HG02610 (cell line): ENCODE results near the gene VPS13D.
"Not testable (repeated sequence)": the region's sequence is repeated elsewhere in the genome, so short reads cannot be mapped to it uniquely, and the experiment has no call there.

Source experiments
- ATAC-seq: cut with Tn5 transposase; IDR thresholded peaks from one replicate; pipeline ENCODE4 v1.9.1; 2021; ENCODE audit warnings: mild to moderate bottlenecking, moderate library complexity; ENCODE audit not compliant: unreplicated experiment

The VPS13D gene

DNA sequence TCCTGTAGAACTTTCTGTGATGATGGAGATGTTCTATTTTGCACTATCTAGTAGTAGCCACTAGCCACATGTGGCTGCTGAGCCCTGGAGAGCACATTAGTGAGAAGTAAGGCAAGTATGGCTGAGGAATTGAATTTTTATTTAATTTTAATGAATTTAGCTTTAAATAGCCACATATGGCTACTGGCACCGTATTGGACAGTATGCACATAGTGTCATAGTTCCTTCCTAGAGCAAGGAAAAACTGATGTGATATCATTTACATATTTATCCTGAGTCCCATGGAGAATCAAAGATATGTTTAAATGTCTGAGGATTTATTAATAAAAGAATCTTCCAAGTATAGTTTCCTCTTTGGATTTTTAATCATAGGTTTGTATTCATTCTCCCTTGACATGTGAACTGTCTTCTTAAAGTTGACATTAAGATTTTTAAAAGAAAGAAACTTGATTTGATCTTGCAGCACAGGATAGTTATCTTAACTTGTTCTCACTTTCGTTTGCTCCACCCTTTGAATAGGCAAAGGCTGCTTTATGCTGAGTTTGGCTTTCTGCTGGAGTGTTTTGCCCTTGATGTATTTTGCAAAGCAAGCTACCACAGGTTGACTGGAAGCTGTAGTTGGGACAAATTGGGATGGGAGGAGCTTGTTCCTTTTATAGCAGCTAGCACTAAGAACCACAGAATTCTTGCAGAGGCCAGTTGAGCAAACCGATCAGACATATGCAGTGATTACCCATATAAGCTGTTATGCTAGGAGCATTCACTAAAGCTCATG is 129.7 kb downstream of the VPS13D start:
- no peak for ATAC-seq

DNA sequence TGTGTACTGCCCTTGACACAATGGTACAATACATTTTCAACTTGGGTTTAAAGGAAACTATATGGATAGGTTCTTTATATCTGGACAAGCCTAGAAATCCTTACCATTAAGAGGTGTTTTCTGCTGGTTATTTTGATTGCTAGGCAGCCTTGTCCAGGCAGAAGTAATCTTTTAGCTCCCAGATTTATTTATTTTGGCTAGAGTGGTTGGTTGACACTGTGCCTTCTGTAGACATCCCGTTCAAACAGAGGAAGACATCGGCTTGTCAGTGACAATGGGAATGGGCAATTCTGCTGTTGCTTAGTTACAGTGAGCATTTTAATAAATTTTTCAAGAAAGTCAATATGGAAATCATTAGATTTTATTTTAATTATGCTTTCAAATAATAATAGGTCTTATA is 138.8 kb downstream of the VPS13D start:
- no peak for ATAC-seq

DNA sequence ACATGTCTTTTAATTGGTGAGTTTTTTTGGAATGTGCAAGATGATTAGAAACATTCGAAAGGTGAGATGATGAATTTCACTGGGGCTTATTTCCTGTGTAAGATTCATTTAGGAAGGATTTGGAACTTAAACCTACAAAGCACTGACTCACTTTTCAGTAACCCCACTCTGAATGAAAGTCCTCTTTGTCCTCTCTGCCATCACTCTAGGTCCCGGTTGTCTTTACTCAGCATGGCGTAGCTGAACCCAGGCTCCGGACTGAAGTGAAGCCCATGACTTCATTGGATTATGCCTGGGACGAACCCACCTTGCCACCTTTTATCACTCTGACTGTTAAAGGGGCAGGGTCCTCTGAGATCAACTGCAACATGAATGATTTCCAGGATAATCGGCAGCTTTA is 139.4 kb downstream of the VPS13D start:
- no peak for ATAC-seq

DNA sequence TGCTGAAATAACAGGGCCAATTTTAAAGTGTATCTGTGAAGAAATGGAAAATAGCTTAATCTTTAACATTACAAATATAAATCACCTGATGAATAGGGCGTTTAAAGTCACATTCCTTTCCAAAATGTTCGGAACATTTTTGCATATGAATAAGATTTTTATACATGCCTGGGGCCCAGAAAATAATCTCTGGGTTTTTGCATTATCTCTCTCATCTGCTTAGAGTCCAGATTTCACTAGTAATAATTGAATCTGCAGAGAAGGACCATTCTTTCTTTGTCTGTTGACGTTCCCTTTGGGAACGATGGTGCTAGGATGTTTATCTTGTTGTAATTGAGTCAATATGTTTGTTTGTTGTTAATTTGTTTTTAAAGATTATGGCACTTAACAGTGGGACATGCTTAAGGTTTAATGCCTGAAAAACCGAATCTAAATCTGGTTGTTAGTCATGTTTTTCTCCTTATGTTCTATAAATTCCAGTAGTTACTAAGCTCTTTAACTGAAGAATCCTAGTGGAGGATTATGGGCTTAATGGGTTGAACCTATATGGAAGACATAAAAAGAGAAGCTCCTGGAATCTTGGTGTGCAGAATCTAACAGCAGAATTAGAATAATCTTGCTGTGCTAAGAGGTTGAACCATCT is 140.6 kb downstream of the VPS13D start:
- ATAC-seq = no peak

DNA sequence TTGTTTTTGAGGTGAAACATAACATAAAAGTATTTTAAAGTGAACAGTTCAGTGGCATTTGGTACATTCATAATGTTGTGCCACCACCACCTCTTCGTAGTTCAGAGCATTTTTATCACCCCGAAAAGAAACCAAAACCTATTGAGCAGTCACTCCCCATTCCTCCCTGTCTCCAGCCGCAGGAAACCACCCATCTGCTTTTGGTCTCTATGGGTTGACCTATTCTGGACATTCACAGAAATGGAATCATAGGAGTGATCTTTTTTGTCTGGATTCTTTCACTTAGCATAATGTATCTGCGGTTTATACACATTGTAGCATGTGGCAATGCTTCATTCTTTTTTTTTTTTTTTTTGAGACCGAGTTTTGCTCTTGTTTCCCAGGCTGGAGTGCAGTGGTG is 141.2 kb downstream of the VPS13D start:
- no peak for ATAC-seq

DNA sequence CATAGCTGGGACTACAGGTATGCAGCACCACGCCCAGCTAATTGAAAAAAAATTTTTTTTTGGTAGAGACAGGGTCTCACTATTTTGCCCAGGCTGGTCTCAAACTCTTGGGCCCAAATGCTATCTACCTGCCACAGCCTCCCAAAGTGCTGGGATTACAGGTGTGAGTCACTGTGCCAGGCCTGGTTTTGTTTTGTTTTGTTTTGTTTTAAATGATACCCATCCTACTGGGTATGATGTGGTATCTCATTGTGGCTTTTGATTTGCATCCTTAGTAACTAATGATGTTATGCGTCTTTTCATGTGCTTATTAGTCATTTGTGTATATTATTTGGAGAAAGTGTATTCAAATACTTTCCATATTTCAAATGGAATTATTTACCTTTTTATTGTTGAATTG is 142.3 kb downstream of the VPS13D start:
- no peak for ATAC-seq

DNA sequence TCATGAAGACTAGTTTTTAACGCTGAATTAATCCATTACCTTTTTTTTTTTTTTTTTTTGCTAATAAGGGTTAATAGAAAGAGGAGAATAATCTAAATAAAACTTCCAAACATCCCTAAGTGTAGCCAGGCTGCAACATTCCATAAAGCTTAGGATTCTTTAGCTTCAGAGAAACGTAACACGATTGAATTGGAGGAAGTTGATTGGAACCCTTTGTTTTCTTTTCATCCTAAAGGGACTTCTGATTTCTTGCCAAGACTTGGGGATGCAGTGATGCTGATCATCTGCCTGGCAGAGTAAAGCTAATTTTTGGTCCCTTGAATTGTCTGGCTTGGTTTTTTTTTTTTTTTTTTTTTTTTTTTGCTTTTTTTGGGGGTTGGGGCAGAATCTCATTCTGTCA is 142.9 kb downstream of the VPS13D start:
- ATAC-seq = no peak

DNA sequence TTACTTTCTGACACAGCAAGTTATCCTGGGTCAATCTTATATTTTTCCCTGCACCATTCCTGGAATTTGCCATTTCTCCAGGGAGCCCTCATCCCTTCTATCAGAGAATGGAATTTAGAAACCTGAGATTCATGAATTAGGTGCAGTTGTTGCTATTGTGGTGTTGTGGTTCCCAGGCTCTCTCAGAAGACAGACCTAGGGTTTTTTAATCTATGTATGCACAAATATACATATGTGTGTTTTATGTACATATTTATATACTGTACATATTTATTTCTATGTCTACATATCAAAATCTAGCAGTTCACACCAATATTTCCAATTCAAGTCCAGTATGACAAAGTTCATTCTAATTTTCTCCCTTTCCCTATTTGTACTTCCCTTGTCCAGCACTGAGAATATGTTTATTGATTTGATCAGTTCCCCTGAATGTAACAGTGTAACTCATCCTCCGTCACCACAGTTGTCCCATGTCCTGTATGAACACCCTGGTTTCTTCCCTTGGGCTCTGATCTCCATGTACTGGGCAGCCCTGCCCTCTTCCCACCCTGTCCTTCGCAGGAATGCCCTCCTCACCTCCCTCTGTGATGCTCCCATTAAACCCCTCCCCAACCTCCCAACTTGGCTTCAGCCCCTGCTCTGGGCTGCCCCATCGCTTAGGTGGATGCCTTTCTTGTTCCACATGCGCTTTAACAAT is 145.5 kb downstream of the VPS13D start:
- no peak for ATAC-seq

DNA sequence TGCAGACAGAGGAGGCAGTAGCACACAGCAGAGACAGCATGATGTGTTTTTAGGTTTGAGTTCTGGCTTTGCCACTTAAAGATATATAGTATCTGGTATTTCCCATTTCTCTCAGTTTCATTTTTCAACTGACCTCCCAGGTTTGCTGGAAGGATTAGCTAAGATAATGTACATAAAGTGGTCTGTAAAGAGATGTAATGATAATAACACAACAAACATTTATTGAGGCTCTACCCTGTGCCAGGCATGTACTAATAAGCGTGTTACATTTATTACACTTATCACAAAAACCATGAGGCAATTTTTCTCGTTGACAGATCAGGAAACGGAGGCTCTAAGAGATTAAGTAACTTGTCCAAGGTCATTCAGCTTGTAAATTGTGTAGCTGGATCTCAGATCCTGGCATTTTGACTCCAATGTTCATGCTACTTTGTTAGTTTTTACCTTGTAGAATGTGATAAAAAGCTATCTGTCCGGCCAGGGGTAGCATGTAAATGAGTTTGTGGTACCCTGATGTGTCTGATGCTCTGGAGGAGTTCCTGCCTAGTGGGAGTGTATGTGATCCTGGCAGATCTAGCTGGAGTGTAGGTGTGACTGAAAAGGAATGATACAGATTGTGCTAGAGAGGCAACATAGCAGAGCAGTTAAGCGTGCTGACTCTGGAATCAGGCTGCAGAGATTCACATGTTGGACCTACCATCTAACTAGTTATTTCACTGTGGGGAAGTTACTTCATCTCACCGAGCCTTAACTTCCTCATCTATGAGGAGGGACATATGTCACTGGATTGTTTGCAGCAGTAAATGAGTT is 146.6 kb downstream of the VPS13D start:
- no peak for ATAC-seq

DNA sequence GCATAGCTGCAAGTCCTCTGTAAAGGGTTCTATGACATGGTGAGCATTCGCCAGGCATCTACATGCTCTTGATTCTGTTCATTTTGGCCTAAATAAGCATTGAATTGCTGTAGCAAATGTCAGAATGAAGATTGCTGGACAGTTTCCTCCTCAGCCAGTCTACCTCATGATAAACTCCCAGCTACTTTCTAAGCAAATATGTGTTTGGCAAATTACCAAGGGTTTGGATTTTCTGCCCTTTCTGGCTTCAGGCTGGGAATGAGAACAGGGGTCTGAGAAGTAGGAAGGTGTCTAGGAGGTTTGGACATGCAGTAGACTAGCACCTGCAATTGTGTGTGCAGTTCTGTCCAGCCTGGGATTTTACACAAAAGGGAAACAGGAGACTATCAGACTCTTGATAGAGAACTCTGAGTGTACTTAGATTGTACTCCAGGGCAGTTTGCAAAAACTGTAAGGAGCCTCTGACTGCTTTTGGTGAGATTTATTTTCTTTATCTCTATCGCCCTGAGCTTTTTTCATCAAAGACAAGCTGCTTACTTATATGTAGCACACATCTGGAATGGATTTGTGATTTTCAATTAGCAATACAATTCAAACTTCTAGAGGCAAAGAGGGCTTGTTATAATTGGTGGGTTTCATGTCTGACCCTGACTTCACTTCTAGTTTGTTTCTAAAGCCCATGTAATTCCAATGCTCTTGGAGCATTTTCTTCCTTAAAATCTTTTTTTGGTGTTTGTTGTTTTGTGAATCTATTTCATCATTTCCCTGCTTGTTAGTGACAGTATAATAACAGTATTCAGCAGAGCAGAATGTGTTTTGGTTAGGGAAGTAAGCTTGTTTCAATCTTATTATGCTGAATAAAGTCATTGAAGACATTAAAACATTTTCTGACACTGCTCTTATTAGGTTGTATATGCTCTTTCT is 150.8 kb downstream of the VPS13D start:
- no peak for ATAC-seq

DNA sequence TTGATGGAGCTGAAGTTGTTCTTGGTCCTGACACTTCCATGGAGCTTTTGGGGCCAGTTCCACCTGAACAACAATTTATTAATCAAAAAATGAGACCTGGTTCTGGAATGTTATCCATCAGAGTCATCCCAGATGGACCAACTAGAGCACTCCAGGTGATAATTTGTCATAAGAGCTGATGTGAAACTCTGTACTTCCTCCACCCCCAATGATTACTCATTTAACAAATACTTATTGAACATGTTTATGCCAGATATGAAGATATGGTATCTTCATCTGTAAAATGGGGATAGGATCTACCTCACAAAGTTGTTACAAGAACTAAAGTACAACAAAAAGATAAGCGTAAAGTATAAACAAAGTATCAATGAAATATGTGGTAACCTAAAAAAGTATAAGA is 153.2 kb downstream of the VPS13D start:
- ATAC-seq = no peak

DNA sequence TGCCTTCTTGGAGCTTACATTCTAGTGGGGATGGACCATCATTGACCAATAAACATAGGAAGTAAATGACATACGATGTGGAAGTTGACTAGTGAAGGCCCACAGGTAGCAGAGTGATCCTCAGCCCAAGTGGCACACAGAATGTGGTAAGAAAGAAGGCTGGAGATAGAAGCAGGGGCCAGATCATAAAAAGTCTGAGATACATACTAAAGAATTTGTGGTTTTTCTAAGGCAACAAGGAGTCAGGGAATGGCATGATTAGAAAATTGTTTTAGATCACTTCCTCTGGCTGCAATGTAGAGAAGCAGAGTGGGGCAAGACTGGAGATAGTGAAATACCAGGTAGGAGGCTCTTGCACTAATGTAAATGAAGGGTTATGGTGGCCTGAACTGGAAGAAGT is 154.0 kb downstream of the VPS13D start:
- ATAC-seq = no peak

DNA sequence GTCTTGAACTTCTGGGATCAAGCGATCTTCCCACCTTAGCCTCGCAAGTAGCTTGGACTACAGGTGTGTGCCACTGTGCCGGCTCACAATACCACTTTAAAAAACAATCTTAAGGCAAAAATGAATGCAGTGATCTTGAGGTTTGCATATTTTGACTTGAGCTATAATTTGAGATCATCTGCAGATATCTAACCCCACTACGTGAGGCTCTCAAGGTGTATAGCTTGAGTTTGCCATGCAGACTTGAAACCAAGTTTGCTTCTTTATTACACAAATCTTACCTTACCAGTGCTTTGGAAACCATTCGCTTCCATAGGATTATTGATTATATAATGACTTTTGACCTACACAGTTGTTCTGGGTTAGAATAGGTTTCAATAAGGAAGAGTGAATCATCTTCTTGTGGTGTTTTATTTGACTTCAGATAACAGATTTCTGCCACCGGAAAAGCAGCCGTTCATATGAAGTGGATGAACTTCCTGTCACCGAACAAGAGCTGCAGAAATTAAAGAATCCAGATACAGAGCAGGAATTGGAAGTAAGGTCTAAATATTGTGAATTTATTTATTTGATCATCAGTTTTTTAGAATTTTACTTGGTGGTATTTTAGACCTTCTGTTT is 155.1 kb downstream of the VPS13D start:
- ATAC-seq = no peak

DNA sequence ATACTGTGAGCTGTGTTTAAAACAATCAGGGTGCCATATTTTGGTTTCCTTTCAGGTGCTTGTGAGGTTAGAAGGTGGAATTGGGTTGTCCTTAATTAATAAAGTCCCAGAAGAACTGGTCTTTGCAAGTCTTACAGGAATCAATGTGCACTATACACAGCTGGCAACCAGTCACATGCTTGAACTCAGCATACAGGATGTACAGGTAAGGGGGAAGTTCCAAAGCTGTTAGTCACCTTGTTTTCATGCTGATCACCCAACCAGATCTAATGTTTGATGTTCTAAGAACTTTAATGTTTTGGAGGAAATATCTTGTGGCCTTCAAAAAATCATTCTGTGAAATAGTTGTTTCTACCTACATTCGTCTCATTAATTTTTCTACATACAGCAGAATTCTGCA is 156.3 kb downstream of the VPS13D start:
- ATAC-seq = no peak

DNA sequence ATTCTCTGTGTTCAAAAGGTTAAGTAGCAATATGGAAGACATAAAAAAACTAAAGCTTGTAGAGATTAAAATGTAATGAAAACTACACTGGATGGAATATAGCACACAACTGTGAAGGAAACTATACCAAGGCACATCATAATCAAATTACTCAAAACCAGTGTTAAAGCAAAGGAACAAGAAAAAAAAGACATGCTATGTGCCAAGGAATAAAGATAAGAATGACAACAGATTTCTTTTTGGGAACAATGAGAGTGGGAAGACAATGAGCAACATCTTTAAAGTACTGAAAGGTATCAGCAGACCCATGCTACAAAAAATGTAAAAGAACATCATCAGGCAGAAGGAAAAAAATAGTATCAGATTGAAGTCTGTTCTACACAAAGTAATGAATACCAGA is 157.8 kb downstream of the VPS13D start:
- no peak for ATAC-seq

DNA sequence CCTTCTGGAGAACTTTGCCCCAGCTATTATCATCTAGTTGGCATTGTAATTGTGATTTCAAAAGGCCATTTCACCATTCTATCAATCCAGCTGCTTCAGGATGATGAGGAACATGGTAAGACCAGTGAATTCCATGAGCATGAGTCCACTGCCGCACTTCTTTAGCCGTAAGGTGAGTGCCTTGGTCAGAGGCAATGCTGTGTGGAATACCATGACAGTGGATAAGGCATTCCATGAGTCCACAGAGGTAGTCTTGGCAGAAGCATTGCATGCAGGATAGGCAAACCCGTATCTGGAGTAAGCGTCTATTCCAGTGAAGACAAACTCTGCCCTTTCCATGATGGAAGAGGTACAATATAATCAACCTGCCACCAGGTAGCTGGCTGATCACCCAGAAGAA is 160.5 kb downstream of the VPS13D start:
- ATAC-seq = not testable (repeated sequence)

DNA sequence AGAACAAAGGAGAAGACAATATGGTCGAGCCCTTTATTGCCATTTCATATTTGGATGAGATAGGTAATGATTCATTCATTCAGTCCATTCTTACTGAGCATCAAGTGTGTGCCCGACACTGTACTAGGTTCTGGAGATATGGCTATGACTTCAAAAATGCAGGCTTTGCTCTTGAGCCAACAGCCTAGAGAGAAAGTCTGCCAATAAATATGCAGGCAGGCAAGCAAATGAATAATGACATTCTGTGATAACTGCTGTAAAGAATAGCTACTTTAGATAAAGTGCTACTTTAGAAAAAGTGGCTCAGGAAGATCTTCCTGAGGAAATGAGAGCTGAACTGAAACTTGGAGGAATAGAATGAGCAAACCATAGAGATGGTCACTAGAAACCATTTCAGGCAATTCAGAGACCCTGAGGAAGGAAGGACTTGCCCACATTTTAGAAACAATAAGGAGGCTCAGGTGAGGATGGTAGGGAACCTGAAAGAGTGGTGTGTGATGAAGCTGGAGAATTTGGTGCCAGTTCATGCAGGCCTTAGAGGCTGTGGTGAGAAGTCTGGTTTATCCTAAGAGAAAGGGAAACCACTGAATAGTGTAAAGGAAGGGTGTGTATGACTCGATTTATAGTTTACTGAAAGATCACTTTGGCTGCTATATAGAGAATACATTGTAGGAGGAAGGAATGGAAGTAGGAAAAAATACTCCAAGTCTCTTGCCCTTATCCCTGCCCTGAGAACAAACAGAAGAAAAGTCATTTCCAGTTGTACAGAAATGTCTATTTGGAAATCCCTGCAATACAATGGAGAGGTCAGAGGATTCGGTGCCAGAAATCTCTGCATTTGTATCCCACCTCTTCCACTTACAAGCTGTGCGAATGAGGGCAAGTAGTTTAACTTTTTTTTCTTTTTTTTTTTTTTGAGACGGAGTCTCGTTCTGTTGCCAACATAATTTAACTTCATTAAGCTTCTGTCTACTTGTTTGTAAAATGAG is 167.9 kb downstream of the VPS13D start:
- ATAC-seq = no peak

DNA sequence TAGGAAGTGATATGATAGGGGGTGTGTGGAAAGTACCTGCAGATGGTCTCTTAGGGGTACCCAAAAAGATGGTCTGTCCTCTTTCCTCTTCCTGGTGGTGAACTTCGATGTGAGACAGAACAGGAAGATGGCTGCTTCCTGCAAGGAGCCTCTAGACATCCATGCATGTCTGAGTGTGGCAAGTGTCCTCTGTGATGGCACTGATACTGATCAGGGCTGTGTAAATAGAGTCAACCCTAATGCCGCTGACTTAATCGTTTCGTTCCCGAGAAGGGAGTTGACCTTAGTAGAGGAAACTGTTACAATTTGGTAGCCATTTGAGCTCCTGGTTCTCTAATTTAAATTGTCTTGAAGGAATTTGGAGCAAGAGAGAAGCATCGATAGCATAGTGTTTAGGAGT is 168.6 kb downstream of the VPS13D start:
- no peak for ATAC-seq
